AG04449 (cell line): ENCODE results near the gene CPVL.

Experiments used
- CTCF ChIA-PET: fragments of 350-600 bp; formaldehyde crosslinking; extraction: SDS; loops from one replicate; lab custom pipeline; 2021; ENCODE audit warnings: antibody characterized with exemption; lab: Yijun Ruan, JAX
- POLR2A ChIA-PET: fragments of 400-600, 350-600 bp; formaldehyde crosslinking; extraction: SDS; loops from one replicate; lab custom pipeline; 2020; ENCODE audit warnings: antibody characterized with exemption, inconsistent platforms; lab: Yijun Ruan, JAX
- DNase-seq: peaks from one replicate; pipeline ENCODE4 v3.0.0-alpha.2; 2010; ENCODE audit warnings: low read depth, low spot score
- H3K4me3 ChIP-seq: 2 replicates; pipeline ENCODE4 v1.5.1; 2011; ENCODE audit warnings: low read depth, mild to moderate bottlenecking, control low read depth, low read length
- CTCF ChIP-seq: IDR thresholded peaks from one replicate; pipeline ENCODE4 v1.5.1; 2011; ENCODE audit warnings: mild to moderate bottlenecking, moderate library complexity, low read length, control low read depth, inconsistent platforms; ENCODE audit not compliant: insufficient read depth; ENCODE audit errors: missing control alignments

The CPVL gene

DNA sequence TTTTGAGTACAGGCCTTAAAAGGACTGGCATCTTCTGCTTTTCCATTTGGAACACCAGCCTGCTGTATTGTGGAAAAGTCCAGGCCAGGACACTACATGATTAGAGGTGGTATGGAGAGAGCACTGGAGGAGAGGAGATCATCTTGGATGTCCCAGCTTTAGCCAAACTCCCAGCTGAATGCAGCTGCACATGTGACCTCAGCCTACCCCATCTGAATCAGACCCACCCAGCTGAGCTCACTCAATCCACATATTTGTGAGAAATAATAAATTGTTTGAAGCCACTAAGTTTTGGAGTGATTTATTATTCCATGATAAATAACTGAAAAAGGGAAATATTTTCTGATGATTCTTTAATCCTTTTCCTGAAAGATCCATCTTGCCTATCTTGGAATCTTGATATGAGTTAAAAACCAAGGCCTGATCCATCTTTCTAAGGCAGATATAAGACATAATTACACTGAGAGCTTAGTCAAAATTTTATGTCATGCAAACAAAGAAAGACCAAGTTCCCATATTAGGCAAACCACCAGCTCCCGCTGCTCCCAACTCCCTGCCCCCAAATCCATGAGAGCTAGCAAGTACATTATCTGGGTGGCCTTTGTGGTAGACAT is 133.1 kb downstream of the CPVL start:
- ChIA-PET POLR2A (no interaction called here), CTCF (interaction anchor here (0.9 to 1.8 kb wide), 4 partner anchors 57 to 92 kb away, joined by 3 to 7 read pairs (median 5); no protein-coding TSS in a partner anchor)
- no peak for TF ChIP-seq CTCF
- DNase-seq = no peak
- H3K4me3 ChIP-seq = no peak overlapping the region

- DNase-seq = no peak
- no peak overlapping the region for H3K4me3 ChIP-seq
- ChIA-PET CTCF (interaction anchor here (0.9 kb wide), 1 partner anchor 53 kb away, joined by 3 read pairs; no protein-coding TSS in a partner anchor), POLR2A (no interaction called here)
- TF ChIP-seq CTCF = no peak
These were observed 136.4 kb downstream of the CPVL start for GRCh38 chr7:29009947-29010346.

DNA sequence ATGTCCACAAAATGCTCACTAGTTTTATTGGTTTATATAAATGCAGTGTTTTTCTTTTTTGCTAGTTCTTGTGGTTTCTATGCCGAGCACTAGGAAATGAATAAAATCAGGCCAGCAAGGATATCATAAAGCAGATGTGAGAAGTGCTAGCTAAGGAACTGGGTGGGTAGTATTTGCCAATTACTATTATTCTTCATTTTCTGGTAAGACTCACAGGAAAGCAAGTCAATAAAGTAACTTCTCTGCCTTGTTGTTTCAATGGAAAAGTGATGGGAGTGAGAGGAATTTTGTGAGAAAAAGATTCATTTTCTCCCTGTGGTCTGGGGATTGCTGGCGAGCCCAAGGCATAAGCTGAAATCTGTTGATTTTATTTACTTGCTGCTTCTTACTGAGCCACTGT is 137.7 kb downstream of the CPVL start:
- POLR2A ChIA-PET = no interaction called here
- no peak for DNase-seq
- CTCF ChIA-PET = interaction anchor here (0.5 to 0.9 kb wide), 2 partner anchors 9 to 81 kb away, joined by 3 read pairs; no protein-coding TSS in a partner anchor
- no peak overlapping the region for H3K4me3 ChIP-seq
- no peak for TF ChIP-seq CTCF

- POLR2A ChIA-PET = no interaction called here
- no peak for TF ChIP-seq CTCF
- DNase-seq = no peak
- H3K4me3 ChIP-seq = no peak overlapping the region
- CTCF ChIA-PET = no interaction called here
These were observed 139.2 kb downstream of the CPVL start for GRCh38 chr7:29007127-29007526.

GRCh38 chr7:29005829-29006228 is 140.5 kb downstream of the CPVL start:
- TF ChIP-seq CTCF = no peak
- H3K4me3 ChIP-seq = no peak overlapping the region
- DNase-seq = no peak
- POLR2A ChIA-PET = no interaction called here
- CTCF ChIA-PET = no interaction called here

DNA sequence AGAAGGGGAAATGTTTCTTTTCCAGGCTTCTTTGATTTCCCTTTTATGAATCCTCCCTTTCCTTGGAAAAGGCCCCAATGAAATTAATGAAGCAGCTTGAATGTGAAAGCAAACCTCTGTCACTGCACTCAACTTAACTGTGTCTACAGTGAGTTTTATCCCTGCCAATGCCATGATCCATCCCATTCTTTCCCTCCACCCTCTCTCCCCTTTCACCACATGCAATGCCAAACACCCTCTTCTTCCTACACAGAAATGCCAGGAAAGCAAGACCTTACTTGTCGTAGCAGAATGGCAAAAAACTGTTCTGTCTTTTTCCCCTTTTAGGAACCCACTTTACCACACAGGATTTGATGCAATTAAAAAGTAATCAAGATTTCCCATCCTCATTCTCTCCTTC is 140.9 kb downstream of the CPVL start:
- DNase-seq = no peak
- H3K4me3 ChIP-seq = no peak overlapping the region
- ChIA-PET CTCF (no interaction called here), POLR2A (no interaction called here)
- no peak for TF ChIP-seq CTCF
